Measurements from ENCODE around the gene HOTAIR.

HOTAIR gene

GRCh38 chr12:53974084-53975063, at the start of gene HOTAIR:
Gene HOTAIR (minus strand): TSS chr12:53974954.
- no peak for TF ChIP-seq CTCF (conservative IDR thresholded peaks at IDR 0.05; ENCODE audit: low read depth)
- CTCF ChIA-PET = interaction anchor here (0.6 to 1.2 kb wide), 4 partner anchors 10 to 240 kb away, joined by 3 to 6 read pairs (median 4); partner anchors contain the start of gene HOXC10
- DNase-seq (ENCODE audit: low spot score) = peak; percentile 76
- H3K27ac ChIP-seq = peak within 1 kb of the TSS; percentile 39
- POLR2A ChIA-PET (ENCODE audit: low non-redundant PET) = interaction anchor here (0.6 kb wide), 2 partner anchors 30 to 34 kb away, joined by 5 to 6 read pairs; no protein-coding TSS in a partner anchor

- POLR2A ChIA-PET (ENCODE audit: low non-redundant PET) = interaction anchor here (0.6 kb wide), 1 partner anchor 358 kb away, joined by 7 read pairs; no protein-coding TSS in a partner anchor
These were observed 49.4 kb upstream of the HOTAIR start for GRCh38 chr12:54024127-54024526.

GRCh38 chr12:54022960-54023884, 48.5 kb upstream of the HOTAIR start:
- no peak for DNase-seq (ENCODE audit: low spot score)
- H3K27ac ChIP-seq = no peak overlapping the region
- CTCF ChIA-PET = interaction anchor here (0.6 to 2.1 kb wide), 3 partner anchors 9 to 193 kb away, joined by 4 to 10 read pairs (median 6); no protein-coding TSS in a partner anchor
- POLR2A ChIA-PET (ENCODE audit: low non-redundant PET) = no interaction called here
- TF ChIP-seq CTCF (conservative IDR thresholded peaks at IDR 0.05; ENCODE audit: low read depth) = no peak

More at GRCh38 chr12:54024127-54024526, 49.4 kb upstream of the HOTAIR start:
- TF ChIP-seq CTCF (conservative IDR thresholded peaks at IDR 0.05; ENCODE audit: low read depth) = no peak
- no peak overlapping the region for H3K27ac ChIP-seq
- CTCF ChIA-PET = interaction anchor here (0.5 to 1.9 kb wide), 5 partner anchors 9 to 191 kb away, joined by 3 to 8 read pairs (median 4); partner anchors contain the start of gene HOXC5
- DNase-seq (ENCODE audit: low spot score) = no peak

GRCh38 chr12:54021432-54022013, 46.8 kb upstream of the HOTAIR start:
- peak; percentile 32 for TF ChIP-seq CTCF (conservative IDR thresholded peaks at IDR 0.05; ENCODE audit: low read depth)
- POLR2A ChIA-PET (ENCODE audit: low non-redundant PET) = no interaction called here
- CTCF ChIA-PET = interaction anchor here (0.6 to 2.1 kb wide), 11 partner anchors 11 to 278 kb away, joined by 3 to 10 read pairs (median 3); partner anchors contain the start of genes HOXC11 and HOXC9
- no peak overlapping the region for H3K27ac ChIP-seq
- DNase-seq (ENCODE audit: low spot score) = no peak

GRCh38 chr12:54020591-54021405, 46.0 kb upstream of the HOTAIR start:
- POLR2A ChIA-PET (ENCODE audit: low non-redundant PET) = no interaction called here
- no peak for DNase-seq (ENCODE audit: low spot score)

More at GRCh38 chr12:54020591-54021405, 46.0 kb upstream of the HOTAIR start:
- no peak overlapping the region for H3K27ac ChIP-seq
- TF ChIP-seq CTCF (conservative IDR thresholded peaks at IDR 0.05; ENCODE audit: low read depth) = no peak
- CTCF ChIA-PET = interaction anchor here (0.5 to 1.3 kb wide), 7 partner anchors 14 to 277 kb away, joined by 3 to 4 read pairs (median 3); no protein-coding TSS in a partner anchor
